ENCODE data around the gene DHCR24.

- TF ChIP-seq FOXM1 (IDR thresholded peaks at IDR 0.05; ENCODE audit: borderline replicate concordance) = no peak
- no peak for TF ChIP-seq SUZ12 (IDR thresholded peaks at IDR 0.05)
- no peak for TF ChIP-seq BHLHE40 (IDR thresholded peaks at IDR 0.05; ENCODE audit: borderline replicate concordance)
- TF ChIP-seq ARNT (IDR thresholded peaks at IDR 0.05) = no peak
- no peak for TF ChIP-seq NFRKB (IDR thresholded peaks at IDR 0.05)
- no peak for TF ChIP-seq SP1 (IDR thresholded peaks at IDR 0.05)
- no peak for TF ChIP-seq CTBP1 (IDR thresholded peaks at IDR 0.05; ENCODE audit: borderline replicate concordance)
Measured at GRCh38 chr1:54926970-54927369, 40.0 kb upstream of the DHCR24 start.
